GM20431 (cell line): Measurements from ENCODE around the gene CFD.
"Not testable (repeated sequence)": the region's sequence is repeated elsewhere in the genome, so short reads cannot be mapped to it uniquely, and the experiment has no call there.

ENCODE experiments used
- in situ Hi-C: fragments of 300-500 bp; cut with MseI, MboI; formaldehyde crosslinking; loops from one replicate; pipeline ENCODE4 v1.15.0; 2020; ENCODE audit warnings: low sequenced_read_pairs; ENCODE audit not compliant: unreplicated experiment

CFD gene

GRCh38 chr19:824885-825284 is 34.6 kb upstream of the CFD start:
- in situ Hi-C loops, result no loop called here

GRCh38 chr19:825897-826644 is 33.4 kb upstream of the CFD start:
- in situ Hi-C loops, result no loop called here

- in situ Hi-C loops, result no loop called here
These were observed 32.2 kb upstream of the CFD start for GRCh38 chr19:827314-827709.

GRCh38 chr19:827710-828321 is 31.6 kb upstream of the CFD start, which contains the start of gene AZU1:
TSS of gene AZU1 (plus strand) at chr19:827837. CDS start at chr19:827847, 10 bp downstream.
- in situ Hi-C loops, result no loop called here

- in situ Hi-C loops, result no loop called here
These were observed 30.2 kb upstream of the CFD start for GRCh38 chr19:829129-829758.

- in situ Hi-C loops, result no loop called here
These were observed 27.8 kb upstream of the CFD start for GRCh38 chr19:831407-832369.

- in situ Hi-C loops, result no loop called here
These were observed 25.2 kb upstream of the CFD start for GRCh38 chr19:834216-834615.

GRCh38 chr19:835210-835810 is 24.2 kb upstream of the CFD start:
- in situ Hi-C loops, result no loop called here

- in situ Hi-C loops, result no loop called here
These were observed 18.8 kb upstream of the CFD start, which contains the start of gene PRTN3 for GRCh38 chr19:840519-841206. TSS of gene PRTN3 (plus strand) at chr19:840999. CDS start at chr19:841009, 10 bp downstream.

GRCh38 chr19:842802-843179 is 16.7 kb upstream of the CFD start:
- in situ Hi-C loops, result not testable (repeated sequence)

- in situ Hi-C loops, result no loop called here
These were observed 16.2 kb upstream of the CFD start for GRCh38 chr19:843180-843835.

GRCh38 chr19:843836-844545 is 15.5 kb upstream of the CFD start:
- in situ Hi-C loops, result no loop called here

GRCh38 chr19:844546-844971 is 14.9 kb upstream of the CFD start:
- in situ Hi-C loops, result no loop called here

- in situ Hi-C loops, result no loop called here
These were observed 13.6 kb upstream of the CFD start for GRCh38 chr19:845707-846521.

GRCh38 chr19:848386-848921 is 11.0 kb upstream of the CFD start:
- in situ Hi-C loops, result no loop called here

GRCh38 chr19:849195-849594 is 10.3 kb upstream of the CFD start:
- in situ Hi-C loops, result not testable (repeated sequence)
